BE2C (cell line): ENCODE data around the gene BMPR1B.

ENCODE experiments used
- DNase-seq: peaks from one replicate; pipeline ENCODE4 v3.0.0-alpha.2; 2020
- H3K27me3 ChIP-seq: fragments of 250-450 bp; sonication (Bioruptor Pico); 2 replicates; pipeline ENCODE4 v1.5.1; 2020; ENCODE audit warnings: mild to moderate bottlenecking
- H3K36me3 ChIP-seq: fragments of 250-450 bp; sonication (Bioruptor Pico); 2 replicates; pipeline ENCODE4 v1.5.1; 2020; ENCODE audit warnings: mild to moderate bottlenecking
- H3K4me1 ChIP-seq: fragments of 250-450 bp; sonication (Bioruptor Pico); 2 replicates; pipeline ENCODE4 v1.5.1; 2020
- H3K4me3 ChIP-seq: 2 replicates; pipeline ENCODE4 v1.5.1; 2011; ENCODE audit warnings: low read depth, low read length
- H3K9me3 ChIP-seq: fragments of 250-450 bp; sonication (Bioruptor Pico); 2 replicates; pipeline ENCODE4 v1.5.1; 2020
- TF ChIP-seq, protein P1 (sequence below): IDR thresholded peaks from 2 replicates; pipeline ENCODE4 v1.5.1; 2012; ENCODE audit warnings: mild to moderate bottlenecking, low read depth, low read length

The BMPR1B gene

DNA sequence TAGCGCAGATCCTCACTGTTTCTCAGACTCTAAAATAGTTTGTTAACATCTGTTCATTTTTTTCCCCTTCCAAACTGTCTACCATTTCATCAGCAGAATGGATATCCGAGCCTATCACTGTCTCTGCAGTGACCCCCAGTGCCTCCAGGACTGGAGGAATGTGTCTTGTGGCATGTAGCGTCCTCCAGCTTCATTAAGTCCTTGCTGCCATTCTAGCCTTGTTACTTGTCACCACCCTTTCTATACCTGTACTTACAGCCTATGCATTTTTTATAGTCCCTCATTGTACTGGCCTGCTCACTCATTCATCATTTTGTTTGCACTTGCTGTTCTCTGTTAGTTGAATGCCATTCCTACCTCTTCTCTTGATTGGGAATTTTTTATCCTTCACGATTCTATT lies 179.1 kb downstream of the BMPR1B start:
- H3K36me3 ChIP-seq, result no peaks in the 10 kb centered on the region
- no peaks in the 10 kb centered on the region for H3K27me3 ChIP-seq
- H3K9me3 ChIP-seq, result no peaks in the 10 kb centered on the region
- no peak for DNase-seq
- no peak overlapping the region for H3K4me3 ChIP-seq
- H3K4me1 ChIP-seq, result peaks cover 7% of the 10 kb centered on the region
- TF ChIP-seq, protein P1, sequence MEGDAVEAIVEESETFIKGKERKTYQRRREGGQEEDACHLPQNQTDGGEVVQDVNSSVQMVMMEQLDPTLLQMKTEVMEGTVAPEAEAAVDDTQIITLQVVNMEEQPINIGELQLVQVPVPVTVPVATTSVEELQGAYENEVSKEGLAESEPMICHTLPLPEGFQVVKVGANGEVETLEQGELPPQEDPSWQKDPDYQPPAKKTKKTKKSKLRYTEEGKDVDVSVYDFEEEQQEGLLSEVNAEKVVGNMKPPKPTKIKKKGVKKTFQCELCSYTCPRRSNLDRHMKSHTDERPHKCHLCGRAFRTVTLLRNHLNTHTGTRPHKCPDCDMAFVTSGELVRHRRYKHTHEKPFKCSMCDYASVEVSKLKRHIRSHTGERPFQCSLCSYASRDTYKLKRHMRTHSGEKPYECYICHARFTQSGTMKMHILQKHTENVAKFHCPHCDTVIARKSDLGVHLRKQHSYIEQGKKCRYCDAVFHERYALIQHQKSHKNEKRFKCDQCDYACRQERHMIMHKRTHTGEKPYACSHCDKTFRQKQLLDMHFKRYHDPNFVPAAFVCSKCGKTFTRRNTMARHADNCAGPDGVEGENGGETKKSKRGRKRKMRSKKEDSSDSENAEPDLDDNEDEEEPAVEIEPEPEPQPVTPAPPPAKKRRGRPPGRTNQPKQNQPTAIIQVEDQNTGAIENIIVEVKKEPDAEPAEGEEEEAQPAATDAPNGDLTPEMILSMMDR, result no peak

DNA sequence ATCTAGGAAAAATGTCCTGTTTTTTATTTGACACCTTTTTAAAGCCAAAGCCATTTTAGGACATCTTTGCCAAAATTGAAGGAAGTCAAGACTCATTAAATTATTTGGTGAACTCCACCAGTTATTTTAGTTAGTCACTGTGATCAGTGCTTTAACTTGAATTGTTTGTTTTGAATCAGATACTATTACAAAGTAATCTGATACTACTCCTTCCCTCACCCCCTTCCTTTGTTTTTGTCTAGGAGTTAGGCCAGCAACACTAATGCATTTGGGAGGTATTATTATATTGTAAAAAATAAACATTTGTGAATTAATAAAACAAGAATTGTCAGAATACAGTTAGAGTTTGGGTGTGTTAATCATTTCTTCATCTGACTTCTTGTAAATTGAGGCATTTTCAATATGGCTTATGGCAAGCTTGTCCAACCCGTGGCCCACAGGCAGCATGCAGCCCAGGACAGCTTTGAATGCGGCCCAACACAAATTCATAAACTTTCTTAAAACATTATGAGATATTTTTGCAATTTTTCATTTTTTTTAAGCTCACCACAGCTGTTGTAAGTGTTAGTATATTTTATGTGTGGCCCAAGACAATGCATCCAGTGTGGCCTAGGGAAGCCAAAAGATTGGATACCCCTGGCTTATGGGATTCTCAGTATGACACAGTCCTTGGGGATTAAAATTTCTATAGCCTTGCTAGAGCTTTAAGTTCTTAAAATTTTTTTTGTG lies 182.2 kb downstream of the BMPR1B start:
- TF ChIP-seq, protein P1, result no peak
- no peaks in the 10 kb centered on the region for H3K36me3 ChIP-seq
- no peak for DNase-seq
- no peaks in the 10 kb centered on the region for H3K27me3 ChIP-seq
- no peak overlapping the region for H3K4me3 ChIP-seq
- no peaks in the 10 kb centered on the region for H3K9me3 ChIP-seq
- peaks cover 3% of the 10 kb centered on the region; the same call in 1 of the 2 replicates for H3K4me1 ChIP-seq

DNA sequence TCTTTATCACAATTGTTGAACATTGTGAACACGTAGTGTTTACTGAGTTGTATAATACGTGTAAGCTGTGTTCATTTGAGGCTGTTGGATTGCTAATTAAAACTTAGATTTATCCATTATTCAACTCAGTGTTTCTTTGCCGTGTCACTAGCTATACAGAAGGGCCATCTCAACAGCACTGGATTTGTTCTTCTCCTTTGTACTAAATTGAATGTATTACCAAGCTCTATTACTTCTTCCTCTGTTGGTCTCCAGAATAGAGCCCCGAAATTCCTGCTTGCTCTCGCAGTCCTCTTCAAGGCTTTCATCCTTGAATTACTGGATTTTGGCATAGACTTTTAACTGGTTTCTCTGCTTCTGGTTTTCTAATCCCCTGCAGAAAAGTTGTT lies 182.8 kb downstream of the BMPR1B start:
- no peak overlapping the region for H3K4me3 ChIP-seq
- H3K4me1 ChIP-seq, result peaks cover 3% of the 10 kb centered on the region; the same call in 1 of the 2 replicates
- no peaks in the 10 kb centered on the region for H3K36me3 ChIP-seq
- no peaks in the 10 kb centered on the region for H3K9me3 ChIP-seq
- no peak for DNase-seq
- TF ChIP-seq, protein P1, result no peak
- no peaks in the 10 kb centered on the region for H3K27me3 ChIP-seq

DNA sequence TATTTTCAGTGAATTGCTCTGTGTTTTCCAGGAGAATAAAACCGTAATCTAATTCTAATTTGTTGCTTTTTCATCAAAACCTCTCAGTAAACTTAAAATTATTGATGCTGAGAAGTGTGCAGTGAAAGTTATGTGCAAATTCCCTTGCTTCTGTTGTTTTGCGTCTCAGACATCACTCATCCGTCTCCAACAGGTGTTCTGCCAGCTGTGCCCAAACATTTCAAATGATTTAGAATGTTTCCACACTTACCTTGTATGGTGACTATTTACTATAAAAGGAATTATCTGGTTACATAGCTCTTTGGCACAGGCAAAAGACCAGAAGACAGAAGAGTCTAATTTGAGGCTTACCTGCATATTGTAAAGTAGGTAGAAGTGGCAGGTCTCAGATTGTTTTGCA lies 184.0 kb downstream of the BMPR1B start:
- Histone ChIP-seq H3K4me3 (no peak overlapping the region), H3K36me3 (no peaks in the 10 kb centered on the region), H3K9me3 (no peaks in the 10 kb centered on the region), H3K4me1 (peaks cover 3% of the 10 kb centered on the region; the same call in 1 of the 2 replicates), H3K27me3 (no peaks in the 10 kb centered on the region)
- TF ChIP-seq, protein P1, result no peak
- DNase-seq, result no peak

DNA sequence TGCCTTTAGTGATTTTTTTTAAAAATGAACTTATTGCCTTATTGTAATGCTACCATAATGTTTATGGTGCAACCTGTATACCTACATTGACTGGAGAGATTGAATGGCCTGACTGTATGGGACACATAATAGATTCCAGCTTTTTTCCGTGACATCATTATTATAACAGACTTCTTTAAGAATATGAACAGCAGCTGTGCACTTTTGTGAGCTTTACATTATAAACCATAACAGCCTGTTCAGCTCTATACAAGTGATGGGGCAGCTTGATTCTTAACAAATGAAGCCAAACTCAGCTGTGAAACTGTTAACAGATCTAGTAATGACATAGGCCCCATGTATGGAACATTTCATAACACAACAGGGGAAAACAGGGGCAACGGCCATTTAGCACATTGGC lies 187.0 kb downstream of the BMPR1B start:
- TF ChIP-seq, protein P1, result no peak
- no peak for DNase-seq
- Histone ChIP-seq H3K27me3 (no peaks in the 10 kb centered on the region), H3K4me1 (peaks cover 3% of the 10 kb centered on the region; the same call in 1 of the 2 replicates), H3K9me3 (no peaks in the 10 kb centered on the region), H3K36me3 (no peaks in the 10 kb centered on the region), H3K4me3 (no peak overlapping the region)

DNA sequence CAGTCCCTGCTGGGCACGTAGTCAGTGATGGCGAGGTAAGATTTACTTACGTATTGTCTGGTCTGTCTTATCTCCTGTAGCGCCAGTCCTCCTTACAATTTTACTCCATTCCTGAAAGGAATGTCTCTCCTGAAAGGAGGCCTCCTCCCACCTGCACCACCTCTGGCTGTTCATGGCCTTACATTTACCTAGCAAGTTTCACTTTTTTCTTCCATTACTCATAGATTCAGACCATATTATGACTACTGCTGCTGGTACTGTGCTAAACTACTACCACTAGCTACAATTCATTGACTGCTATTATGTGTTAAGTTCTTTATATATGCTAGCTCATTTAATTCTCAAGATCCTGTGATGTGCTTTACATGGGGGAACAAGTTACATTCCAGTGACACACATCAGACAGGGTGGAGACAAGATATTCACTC lies 189.9 kb downstream of the BMPR1B start:
- Histone ChIP-seq H3K9me3 (no peaks in the 10 kb centered on the region; the same call in 1 of the 2 replicates), H3K27me3 (no peaks in the 10 kb centered on the region), H3K36me3 (no peaks in the 10 kb centered on the region), H3K4me3 (no peak overlapping the region), H3K4me1 (no peaks in the 10 kb centered on the region)
- TF ChIP-seq, protein P1, result no peak
- DNase-seq, result no peak
